Esophagus mucosa (tissue), 1 donor: ENCODE data around the gene ZNF385B. TPM values are rescaled to one million over a fixed set of nuclear protein-coding genes. Genes with fewer than 3 reads are reported as not detected.

ENCODE experiments used
- ATAC-seq: fragments of 200-7000 bp; cut with Tn5 transposase; one replicate; pipeline ENCODE4 v1.9.1; 2020
- total RNA-seq: library from RNA; stranded (reverse); gene quantifications from one replicate; pipeline ENCODE4 v1.2.4, GENCODE V29; 2023
- donor health status: DM: yes; HTN: yes; CAD: no.

The ZNF385B gene
- total RNA-seq, 1 donor from 2014 or later = 0.32 TPM

DNA sequence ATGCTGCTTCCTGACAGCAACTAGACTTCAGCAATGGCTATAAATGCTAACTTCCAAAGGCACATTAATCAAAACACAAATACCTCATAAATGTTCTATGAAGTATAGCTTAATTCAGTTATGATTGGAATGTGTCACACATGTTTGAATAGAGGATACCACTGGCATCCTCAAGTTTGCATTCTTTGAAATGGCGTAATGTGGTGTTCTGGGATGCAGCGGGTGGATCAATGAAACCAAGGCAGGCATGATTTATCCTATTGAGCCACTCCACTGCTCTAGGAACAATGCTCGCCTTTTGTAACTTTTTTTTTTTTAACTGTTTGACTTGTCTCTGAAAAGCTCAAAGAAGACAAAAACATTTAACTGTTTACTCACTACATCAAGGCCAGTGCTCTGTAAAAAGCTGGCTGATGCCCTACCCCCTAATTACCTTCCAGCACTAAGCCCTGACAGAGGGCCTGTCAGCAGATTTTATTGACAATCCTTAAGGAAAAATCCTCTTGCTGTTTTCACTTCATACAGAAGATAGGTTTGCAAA is 318.0 kb downstream of the ZNF385B start:
- no peak for ATAC-seq

DNA sequence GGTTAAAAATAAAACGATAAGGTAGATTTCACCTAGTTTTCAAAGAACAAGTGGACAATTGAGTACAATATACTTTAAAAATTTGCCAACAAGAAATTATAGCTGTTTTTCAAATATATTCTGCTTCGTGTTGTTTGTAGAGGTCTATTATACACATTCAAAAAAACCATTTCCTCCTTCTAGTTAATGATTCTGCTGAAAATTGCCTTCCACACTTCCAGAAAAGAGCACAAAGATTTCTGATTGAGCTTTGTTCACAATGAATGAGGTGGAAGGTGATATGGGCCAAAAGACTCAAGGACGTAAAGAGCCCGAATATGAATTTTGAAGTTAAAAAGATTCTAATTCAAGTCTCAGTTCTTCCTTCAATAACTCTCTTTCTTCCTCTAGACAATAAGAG is 319.8 kb downstream of the ZNF385B start:
- ATAC-seq = no peak

DNA sequence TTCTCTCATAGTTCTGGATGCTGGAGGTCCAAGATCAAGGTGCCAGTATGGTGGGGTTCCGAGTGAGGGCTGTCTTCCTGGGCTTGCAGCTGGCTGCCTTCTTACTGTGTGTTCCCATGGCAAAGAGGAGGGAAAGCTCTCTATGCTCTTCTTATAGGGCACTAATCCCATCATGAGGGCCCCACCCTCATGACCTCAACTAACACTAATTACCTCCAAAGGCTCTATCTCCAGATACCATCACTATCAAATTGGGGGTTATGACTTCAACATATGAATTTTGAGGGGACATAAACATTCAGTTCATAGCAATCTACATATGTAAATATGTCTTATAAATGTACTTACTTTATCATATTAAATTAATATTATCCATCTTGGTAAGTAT is 322.3 kb downstream of the ZNF385B start:
- no peak for ATAC-seq

DNA sequence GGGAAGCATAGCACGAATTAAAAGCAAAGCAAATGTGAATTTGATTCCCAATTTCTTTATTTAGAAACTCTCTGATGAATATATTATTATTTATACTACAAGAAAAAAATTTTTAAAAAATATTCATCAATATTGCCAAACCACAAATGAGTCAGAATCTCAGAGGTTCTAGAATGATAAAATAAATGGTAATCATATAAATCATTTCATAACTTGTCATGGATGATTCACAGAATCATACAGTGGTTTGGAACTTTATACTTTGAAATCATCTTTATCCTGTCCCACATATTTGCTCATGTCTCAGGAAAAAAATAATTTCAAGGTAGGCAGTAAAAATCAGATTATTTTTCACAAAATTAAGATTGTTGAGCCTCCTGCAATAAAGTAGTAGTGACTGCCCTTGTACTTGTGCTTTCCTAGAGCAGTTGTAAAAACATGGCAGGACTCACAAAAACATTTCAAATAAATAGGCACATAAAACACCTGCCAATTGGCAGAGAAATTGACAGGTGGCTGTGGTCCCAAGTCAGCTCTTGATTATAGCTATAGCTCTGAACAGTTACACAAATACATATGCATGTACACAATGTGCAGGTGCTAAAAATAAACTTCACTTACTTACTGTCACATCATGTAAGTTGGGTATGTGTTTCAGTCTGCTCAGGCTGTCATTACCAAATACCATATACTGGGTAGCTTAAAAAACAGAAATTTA is 322.8 kb downstream of the ZNF385B start:
- ATAC-seq = no peak

GRCh38 chr2:179536185-179536584 is 325.2 kb downstream of the ZNF385B start:
- no peak for ATAC-seq

GRCh38 chr2:179533875-179534274 is 327.5 kb downstream of the ZNF385B start:
- ATAC-seq = no peak

GRCh38 chr2:179532863-179533278 is 328.5 kb downstream of the ZNF385B start:
- no peak for ATAC-seq

DNA sequence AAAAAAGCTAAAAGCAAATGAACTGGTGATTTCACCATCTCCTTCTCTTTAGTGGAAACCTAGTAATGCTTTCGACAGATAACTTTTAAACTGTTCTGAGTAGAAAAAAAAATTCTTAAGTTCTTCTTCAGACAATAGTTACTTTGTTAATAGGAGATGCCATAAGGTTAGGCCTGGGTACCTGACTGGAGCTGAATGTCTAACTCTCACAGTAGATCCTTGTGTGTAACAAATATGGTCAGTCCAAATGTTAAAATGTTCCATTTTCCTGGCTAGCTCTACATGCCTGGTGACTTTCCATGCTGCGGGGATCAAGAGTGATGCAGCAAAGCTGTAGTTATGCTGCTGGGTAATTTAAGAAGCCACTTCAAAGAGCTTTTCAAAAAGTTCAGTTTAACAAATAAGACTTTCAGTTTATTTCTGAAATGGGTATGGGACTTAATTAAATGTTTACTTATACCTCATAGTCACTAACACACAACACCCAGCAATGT is 332.8 kb downstream of the ZNF385B start:
- ATAC-seq = no peak

GRCh38 chr2:179525340-179525739 is 336.1 kb downstream of the ZNF385B start:
- no peak for ATAC-seq

DNA sequence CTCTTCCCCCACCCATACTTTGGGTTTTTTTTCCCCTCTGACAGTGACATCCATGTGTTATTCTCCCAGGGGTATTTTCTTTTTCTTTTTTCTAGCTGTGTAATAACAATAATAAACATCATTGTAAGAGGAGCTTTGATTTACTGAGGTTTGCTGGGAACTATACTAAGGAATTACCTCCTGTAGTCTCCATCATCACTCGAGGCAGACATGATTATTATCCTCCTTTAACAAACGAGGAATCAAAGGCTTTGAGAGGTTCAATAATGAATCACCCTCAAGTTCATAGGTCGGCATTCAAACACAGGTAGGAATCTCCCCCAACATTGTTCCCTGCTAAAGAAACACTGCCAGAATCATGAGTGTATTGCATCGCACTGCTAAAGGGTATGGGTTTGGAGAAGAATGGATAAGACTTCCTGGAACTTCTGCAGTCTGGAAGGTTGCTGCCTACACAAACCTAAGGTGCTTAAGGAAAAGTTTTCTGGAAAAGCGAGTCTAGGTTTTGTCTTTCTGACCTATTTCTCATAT is 336.5 kb downstream of the ZNF385B start:
- ATAC-seq = no peak

DNA sequence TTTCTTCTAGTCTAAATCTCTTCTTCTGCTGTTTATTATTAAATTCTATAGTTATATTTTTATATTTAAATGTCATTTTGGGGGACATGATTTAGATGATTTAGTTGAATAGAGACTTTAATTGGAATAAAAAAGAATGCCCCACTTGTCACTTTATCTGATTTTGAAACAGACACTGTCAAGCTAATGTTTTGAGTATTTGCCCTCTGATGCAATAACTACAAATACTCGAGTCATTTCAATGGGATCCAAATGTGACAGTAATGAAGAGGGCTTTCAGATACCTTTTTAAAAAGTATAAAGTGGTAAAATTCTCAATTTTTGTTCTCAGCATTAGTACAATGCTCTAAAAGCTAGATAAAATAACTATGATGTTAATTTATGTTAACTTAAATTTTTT is 339.5 kb downstream of the ZNF385B start:
- no peak for ATAC-seq

DNA sequence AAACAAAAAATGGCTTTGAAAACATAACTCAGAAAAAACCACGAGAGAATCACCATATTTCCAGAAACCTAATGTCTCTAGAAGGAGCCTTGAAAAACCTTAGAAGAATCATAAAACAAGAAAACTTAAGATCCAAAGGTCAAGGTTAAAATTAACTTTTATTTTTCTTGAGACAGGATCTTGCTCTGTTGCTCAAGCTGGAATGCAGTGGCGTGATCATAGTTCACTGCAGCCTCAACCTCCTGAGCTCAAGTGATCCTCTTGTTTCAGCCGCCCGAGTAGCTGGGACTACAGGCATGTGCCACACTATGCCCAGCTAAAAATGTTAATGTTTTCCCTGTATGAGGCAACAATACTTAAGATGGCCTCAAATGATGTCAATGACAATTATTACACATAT is 342.6 kb downstream of the ZNF385B start:
- no peak for ATAC-seq

DNA sequence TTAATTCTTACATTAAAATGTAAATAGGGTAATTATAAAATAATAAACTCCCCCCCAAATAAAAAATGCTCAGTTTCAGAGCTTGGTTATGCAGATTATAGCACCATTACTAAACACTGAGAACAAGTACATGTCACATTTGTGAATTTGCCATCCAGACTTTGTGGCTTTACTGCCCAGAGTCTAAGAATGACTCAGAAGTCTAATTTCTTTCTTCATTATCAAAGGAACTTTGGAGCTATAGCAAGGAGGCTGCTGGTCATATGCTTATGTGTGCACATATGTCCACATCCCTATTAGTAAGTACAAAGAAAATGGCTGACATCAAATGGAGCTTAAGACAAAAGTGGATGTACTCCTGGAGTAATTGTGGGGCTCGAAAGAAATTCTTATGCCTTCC is 348.2 kb downstream of the ZNF385B start:
- no peak for ATAC-seq

DNA sequence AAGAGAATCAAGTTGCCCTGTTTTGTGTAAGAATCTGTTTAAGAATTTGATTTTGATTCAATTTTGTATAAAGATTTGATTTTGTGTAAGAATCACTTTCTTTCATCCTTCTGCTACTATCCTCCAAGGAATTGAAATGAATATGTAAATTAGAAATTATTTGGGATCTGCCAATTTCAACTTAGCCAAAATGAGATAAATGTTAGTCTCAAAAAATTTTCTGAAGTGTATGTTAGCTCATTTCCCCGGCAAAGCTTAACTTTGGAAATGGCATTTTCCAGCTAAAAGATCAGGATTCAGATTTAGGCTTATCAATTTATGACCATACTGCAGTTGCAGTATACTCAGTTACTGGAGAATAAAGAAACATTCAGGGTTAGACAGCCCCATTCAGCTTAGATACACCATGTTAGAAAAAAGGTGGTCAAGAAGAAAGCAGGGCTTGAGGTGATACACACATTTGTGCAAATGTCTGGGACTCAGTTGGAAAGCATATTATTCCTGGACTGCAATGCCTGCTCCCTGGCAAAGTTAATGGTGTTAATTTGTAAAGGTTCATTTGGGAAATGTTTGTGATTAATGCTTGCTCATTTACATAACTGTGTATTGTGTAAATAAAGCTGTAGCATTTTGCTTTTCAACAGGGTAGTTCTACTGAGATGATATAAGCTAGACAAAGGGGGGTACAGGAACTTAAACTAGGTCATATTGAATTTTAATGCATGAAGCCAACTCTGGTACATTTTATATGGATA is 349.0 kb downstream of the ZNF385B start:
- ATAC-seq = no peak

- ATAC-seq = no peak
Observed at GRCh38 chr2:179511105-179511789, 350.2 kb downstream of the ZNF385B start.

DNA sequence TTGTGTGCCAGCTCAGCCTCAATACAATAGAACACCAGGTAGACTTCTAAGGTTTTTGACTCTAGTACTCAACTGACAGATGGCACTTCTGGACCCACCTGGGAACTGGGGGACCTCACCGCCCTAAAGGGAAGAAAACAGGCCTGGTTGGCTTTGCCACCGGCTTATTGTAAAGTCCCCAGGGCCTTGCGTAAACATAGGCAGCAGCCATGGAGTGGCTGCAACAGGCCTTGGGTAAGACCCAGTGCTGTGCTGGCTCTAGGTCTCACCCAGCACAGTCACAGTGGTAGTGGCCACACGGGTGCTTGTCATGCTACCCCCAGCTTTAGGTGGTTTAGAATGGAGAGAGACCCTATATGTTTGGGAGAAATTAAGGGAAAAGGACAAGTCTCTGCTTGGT is 366.1 kb downstream of the ZNF385B start:
- no peak for ATAC-seq

DNA sequence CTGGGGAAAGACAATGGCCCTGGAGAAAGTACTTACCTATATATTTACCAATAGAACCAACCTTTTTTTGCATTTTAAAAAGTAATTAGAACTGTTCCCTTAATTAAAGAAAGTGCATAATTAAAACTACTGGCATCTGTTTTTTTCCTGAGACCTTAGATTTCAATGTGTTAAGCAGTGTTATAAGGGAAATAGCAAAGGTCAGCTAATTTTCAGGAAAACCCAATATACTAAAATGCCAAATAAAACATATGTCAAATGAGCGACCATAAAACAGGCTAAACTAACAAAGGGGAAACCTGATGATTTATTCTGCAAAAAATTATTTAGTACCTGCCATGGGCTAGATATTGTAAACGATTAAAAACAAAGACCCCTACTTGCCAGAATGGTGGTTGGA is 372.8 kb downstream of the ZNF385B start:
- no peak for ATAC-seq

GRCh38 chr2:179487010-179487731 is 374.2 kb downstream of the ZNF385B start:
- ATAC-seq = no peak

DNA sequence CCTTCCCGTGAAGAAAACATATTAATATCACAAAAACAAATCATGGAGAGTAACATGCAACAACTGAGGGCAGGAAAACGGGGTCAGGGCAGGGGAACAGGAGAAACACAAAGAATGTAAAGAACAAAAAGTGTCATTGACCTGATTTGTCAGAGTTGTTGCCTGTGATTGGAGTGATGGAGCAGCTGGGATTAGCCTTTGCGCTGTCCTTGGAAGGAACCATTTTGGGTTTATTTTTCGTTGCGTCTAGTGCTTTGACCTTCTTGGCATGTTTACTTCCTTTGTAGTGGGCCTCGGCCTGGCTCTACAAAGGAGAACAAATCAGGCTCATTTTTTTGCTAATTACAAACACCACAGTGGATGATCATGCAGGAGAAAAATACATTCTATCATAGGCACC is 378.3 kb downstream of the ZNF385B start:
- ATAC-seq = no peak

DNA sequence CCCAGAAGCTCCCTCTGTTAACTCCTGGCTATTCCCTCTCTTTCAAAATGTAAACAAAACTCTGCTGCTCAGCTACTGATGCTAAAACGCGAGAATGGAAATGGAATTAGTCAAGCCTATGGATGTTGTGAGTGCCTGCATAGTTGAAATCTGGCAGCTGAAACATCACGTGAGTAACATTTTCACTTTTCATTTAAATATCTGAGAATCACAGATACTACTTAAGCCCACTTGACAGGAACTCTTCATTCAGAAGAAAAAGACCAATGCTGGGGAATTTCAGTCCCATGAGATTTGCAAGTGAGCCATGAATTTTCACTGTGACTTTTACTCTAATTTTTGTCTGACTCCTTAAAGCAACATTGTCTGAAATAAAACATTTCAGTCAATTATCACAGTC is 381.5 kb downstream of the ZNF385B start:
- no peak for ATAC-seq

DNA sequence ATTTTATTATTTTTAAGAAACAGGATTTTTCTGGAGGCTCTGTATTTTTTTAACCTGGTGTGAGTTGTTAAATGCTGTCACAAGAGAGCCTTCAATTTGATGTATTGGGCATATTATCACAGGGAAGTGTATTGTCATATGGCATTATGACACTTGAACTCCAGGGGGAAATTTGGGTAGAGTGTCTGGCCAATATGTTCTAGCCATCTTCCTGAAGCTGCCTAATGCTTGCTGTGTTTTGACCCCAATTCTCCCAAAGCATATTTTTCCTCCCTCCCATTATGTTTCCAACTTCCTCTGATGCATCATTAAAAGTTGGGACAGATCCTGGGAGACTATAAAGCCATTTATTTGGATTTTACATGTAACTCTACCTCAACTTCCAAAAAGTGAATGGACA is 382.6 kb downstream of the ZNF385B start:
- ATAC-seq = no peak

DNA sequence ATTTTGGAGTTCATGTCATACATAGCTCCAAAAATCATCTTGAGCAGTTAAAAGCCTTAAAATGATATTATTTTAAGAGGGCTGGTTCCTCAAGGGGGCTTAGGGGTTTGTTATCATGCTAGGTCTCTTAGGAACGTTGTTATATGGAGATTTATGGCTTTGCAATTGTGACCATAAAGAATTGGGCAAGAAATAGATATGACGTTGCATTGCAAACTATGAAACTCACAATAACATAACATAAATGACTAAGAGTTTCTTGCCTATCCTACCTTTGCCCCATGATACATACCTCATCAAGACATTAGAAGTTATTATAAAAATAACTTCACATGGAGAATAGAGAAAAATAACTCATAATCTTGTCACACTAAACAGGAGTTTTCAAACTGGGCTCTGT is 390.4 kb downstream of the ZNF385B start:
- ATAC-seq = no peak
